ENCODE measurements around the gene DBN1.
A peak's percentile ranks its signal among the peaks of the same experiment; 100 is the strongest.

The DBN1 gene

DNA sequence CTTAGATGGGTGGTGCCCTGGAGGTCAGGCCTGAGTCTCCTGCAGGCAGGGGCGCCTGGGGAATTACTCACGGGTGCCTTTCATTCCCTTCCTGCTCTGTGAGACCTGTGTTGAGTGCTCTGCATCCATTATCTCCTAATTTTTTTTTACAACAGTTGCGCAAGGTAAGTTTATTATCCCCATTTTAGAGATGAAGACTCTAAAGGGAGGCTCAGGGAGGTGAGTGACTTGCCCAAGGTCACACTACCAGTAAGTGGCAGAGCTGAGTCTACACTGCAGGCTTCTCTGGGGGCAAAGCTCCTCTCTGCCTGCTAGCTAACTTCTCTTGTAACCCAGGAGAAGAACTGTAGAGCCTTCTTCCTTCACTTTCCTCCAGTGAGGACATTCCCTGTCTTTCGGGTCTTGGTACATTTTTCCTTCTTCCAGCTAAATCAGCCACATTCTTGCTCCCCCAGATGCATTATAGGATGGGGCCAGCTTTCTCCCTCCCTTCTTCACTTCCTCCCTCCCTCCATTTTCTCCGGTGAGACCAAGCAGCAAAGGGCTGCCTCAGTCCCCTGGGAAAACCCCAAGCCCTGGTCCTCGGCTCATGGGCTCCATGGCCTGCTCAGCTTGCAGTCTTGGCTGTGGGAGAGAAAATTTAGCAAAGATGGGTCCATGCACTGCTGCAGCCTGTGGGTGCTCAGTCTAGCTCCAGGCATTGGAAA is 25.0 kb downstream of the DBN1 start:
- Histone ChIP-seq H3K9ac (ENCODE audit: low read depth in 1 of 2, low read length in 2 of 2) (no peak overlapping the region), H3K4me1 (ENCODE audit: control insufficient read depth in 1 of 2, insufficient read depth in 2 of 2, low read length in 2 of 2) (peaks cover 24 to 31% of the 10 kb centered on the region in 2 donors), H3K9me3 (ENCODE audit: control insufficient read depth in 1 of 2, low read length in 2 of 2) (no peaks in the 10 kb centered on the region), H3K4me3 (ENCODE audit: low read depth in 1 of 2, low read length in 2 of 2) (no peak overlapping the region), H3K36me3 (ENCODE audit: control insufficient read depth in 1 of 2, insufficient read depth in 2 of 2, low read length in 2 of 2) (no peaks in the 10 kb centered on the region), H3K27me3 (ENCODE audit: control insufficient read depth in 1 of 2, insufficient read depth in 2 of 2, low read length in 2 of 2) (peaks cover 0 to 8% of the 10 kb centered on the region in 2 donors), H3K27ac (ENCODE audit: low read depth, low read length) (no peak overlapping the region)

DNA sequence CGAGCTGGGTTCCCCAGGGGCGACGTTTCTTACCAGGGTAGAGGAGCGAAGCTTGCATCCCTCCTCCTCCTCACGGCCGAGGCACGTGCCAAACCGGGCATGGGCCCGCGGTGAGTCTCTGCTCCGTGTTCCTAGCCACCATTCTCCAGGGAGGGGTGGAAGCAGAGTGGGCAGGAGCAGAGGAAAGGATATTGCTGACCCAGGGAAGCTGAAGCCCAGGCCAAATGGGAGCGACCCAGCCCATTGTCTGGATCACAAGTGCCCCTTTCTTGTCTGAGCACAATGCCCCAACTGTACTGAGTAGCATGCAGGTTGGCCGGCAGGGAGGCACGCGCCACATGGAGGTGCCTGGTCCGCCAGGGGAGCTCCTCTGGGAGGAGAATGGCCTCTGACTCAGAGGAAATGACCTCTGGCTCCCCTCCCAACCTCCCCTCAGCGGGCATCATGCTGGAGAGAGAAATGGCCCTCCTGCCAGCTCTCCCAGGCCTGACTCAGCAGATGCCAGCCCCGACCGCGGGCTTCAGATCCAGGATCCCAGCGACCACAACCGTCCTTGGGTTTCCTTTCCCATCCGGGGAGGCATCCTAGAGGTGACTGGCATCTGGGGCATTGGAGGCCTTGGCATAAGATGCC is 25.7 kb downstream of the DBN1 start:
- no peak overlapping the region for H3K27ac ChIP-seq (ENCODE audit: low read depth, low read length)
- H3K9ac ChIP-seq (ENCODE audit: low read depth in 1 of 2, low read length in 2 of 2), result no peak overlapping the region
- peaks cover 0 to 8% of the 10 kb centered on the region in 2 donors for H3K27me3 ChIP-seq (ENCODE audit: control insufficient read depth in 1 of 2, insufficient read depth in 2 of 2, low read length in 2 of 2)
- no peak overlapping the region for H3K4me3 ChIP-seq (ENCODE audit: low read depth in 1 of 2, low read length in 2 of 2)
- H3K9me3 ChIP-seq (ENCODE audit: control insufficient read depth in 1 of 2, low read length in 2 of 2), result no peaks in the 10 kb centered on the region
- H3K36me3 ChIP-seq (ENCODE audit: control insufficient read depth in 1 of 2, insufficient read depth in 2 of 2, low read length in 2 of 2), result no peaks in the 10 kb centered on the region
- peaks cover 21 to 26% of the 10 kb centered on the region in 2 donors for H3K4me1 ChIP-seq (ENCODE audit: control insufficient read depth in 1 of 2, insufficient read depth in 2 of 2, low read length in 2 of 2)

DNA sequence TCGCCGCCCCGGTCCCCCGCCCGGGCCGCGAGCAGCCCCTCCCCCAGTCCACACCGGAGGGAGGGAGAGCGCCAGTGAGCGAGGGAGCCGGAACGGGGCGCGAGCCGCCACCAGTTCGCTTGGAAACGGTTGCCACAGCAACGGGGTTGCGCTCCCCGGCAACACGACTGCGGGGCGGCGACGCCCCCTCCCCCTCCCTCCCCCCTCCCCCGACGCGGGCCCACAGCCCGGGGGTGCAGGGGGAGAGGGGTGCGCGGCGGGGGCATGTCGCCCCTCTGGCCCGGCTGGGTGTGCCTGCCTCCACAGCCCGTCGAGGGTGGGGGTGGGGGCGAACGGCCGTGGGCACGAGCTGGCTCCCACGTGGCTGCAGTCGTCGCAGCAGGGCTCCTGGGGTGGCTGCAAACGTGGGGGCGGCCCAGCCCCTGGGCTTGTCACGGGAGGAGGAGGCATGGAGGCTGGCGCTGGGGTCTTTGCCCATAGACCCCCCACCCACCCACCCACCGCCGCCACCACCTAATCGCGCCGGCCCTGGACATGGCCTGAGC is 26.3 kb downstream of the DBN1 start:
- Histone ChIP-seq H3K27me3 (ENCODE audit: control insufficient read depth in 1 of 2, insufficient read depth in 2 of 2, low read length in 2 of 2) (peaks cover 0 to 8% of the 10 kb centered on the region in 2 donors), H3K4me3 (ENCODE audit: low read depth in 1 of 2, low read length in 2 of 2) (peak overlapping the region; percentile 50 to 54), H3K27ac (ENCODE audit: low read depth, low read length) (no peak overlapping the region), H3K4me1 (ENCODE audit: control insufficient read depth in 1 of 2, insufficient read depth in 2 of 2, low read length in 2 of 2) (peaks cover 17 to 22% of the 10 kb centered on the region in 2 donors), H3K9me3 (ENCODE audit: control insufficient read depth in 1 of 2, low read length in 2 of 2) (no peaks in the 10 kb centered on the region), H3K9ac (ENCODE audit: low read depth in 1 of 2, low read length in 2 of 2) (peak overlapping the region in 1 of 2 donors; percentile 48), H3K36me3 (ENCODE audit: control insufficient read depth in 1 of 2, insufficient read depth in 2 of 2, low read length in 2 of 2) (no peaks in the 10 kb centered on the region)

DNA sequence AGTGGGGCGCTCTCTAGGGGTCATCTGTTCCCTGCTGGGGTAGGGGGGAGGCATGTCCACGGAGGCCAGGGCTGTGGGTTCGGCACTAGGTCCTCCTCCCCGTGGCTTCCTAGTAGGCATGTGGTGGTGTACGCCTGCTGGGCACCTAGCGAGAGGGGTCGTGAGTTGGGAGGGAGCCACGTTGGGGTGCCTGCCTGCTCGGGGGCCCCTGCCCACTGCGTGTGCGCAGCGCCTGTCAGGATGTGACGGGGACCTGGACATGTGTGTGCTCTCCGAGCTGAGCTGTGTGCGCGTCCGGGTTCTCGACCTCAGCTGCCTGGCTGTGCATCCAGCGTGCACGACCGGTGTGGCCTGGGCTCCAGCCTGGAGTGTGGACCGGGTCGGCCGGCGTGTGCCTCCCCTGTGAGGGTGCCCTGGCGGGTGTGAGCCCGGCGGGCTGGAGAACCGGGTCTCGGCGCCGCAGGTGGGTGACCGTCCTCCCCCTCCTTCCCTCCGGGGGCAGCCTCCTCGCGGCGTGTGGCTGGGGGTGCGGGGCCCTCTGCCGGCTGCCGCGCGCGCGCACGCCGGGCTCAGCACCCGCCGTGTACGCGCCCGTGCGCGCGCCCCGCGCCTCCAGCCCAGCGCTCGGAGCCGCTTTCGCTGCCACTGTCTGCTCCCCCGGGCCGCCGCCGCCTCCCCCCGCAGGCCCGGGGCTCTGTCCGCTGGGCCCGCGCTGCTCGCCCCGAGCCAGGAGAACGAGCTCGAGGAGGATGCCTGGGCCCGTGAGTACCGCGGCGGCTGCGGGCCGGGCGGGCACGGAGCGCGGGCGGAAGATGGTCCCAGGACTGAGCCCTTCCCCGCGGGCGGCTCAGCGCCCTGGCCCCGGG is 27.0 kb downstream of the DBN1 start, which contains the start of gene PRR7:
TSS of gene PRR7 (plus strand) at position 615 of the 866 bp plus-strand sequence. CDS start 8,254 bp downstream, outside the sequence.
- Histone ChIP-seq H3K4me3 (ENCODE audit: low read depth in 1 of 2, low read length in 2 of 2) (peak within 1 kb of the TSS; percentile 50 to 75), H3K27me3 (ENCODE audit: control insufficient read depth in 1 of 2, insufficient read depth in 2 of 2, low read length in 2 of 2) (peaks cover 0 to 8% of the 10 kb centered on the region in 2 donors), H3K9ac (ENCODE audit: low read depth in 1 of 2, low read length in 2 of 2) (peak within 1 kb of the TSS; percentile 48 to 69), H3K4me1 (ENCODE audit: control insufficient read depth in 1 of 2, insufficient read depth in 2 of 2, low read length in 2 of 2) (peaks cover 17 to 22% of the 10 kb centered on the region in 2 donors), H3K9me3 (ENCODE audit: control insufficient read depth in 1 of 2, low read length in 2 of 2) (no peaks in the 10 kb centered on the region), H3K27ac (ENCODE audit: low read depth, low read length) (peak within 1 kb of the TSS; percentile 5), H3K36me3 (ENCODE audit: control insufficient read depth in 1 of 2, insufficient read depth in 2 of 2, low read length in 2 of 2) (peaks cover 0 to 5% of the 10 kb centered on the region in 2 donors)

DNA sequence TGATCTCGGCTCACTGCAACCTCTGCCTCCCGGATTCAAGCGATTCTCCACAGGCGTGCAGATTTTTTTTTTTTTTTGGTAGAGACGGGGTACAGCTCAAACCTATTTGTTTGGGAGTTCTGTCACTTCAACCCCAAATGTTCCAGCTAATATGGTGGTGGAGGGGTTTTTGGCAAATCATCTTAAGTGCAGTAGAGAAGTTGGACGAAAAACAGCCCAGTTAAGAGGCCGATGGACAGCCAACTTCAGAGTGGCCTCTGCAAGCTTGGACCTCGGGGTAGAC is 27.6 kb downstream of the DBN1 start:
- no peak overlapping the region for H3K27ac ChIP-seq (ENCODE audit: low read depth, low read length)
- H3K4me3 ChIP-seq (ENCODE audit: low read depth in 1 of 2, low read length in 2 of 2), result peak overlapping the region; percentile 50 to 75
- peaks cover 0 to 7% of the 10 kb centered on the region in 2 donors for H3K36me3 ChIP-seq (ENCODE audit: control insufficient read depth in 1 of 2, insufficient read depth in 2 of 2, low read length in 2 of 2)
- peak overlapping the region in 1 of 2 donors; percentile 69 for H3K9ac ChIP-seq (ENCODE audit: low read depth in 1 of 2, low read length in 2 of 2)
- H3K4me1 ChIP-seq (ENCODE audit: control insufficient read depth in 1 of 2, insufficient read depth in 2 of 2, low read length in 2 of 2), result peaks cover 17 to 22% of the 10 kb centered on the region in 2 donors
- H3K9me3 ChIP-seq (ENCODE audit: control insufficient read depth in 1 of 2, low read length in 2 of 2), result no peaks in the 10 kb centered on the region
- H3K27me3 ChIP-seq (ENCODE audit: control insufficient read depth in 1 of 2, insufficient read depth in 2 of 2, low read length in 2 of 2), result peaks cover 0 to 8% of the 10 kb centered on the region in 2 donors

DNA sequence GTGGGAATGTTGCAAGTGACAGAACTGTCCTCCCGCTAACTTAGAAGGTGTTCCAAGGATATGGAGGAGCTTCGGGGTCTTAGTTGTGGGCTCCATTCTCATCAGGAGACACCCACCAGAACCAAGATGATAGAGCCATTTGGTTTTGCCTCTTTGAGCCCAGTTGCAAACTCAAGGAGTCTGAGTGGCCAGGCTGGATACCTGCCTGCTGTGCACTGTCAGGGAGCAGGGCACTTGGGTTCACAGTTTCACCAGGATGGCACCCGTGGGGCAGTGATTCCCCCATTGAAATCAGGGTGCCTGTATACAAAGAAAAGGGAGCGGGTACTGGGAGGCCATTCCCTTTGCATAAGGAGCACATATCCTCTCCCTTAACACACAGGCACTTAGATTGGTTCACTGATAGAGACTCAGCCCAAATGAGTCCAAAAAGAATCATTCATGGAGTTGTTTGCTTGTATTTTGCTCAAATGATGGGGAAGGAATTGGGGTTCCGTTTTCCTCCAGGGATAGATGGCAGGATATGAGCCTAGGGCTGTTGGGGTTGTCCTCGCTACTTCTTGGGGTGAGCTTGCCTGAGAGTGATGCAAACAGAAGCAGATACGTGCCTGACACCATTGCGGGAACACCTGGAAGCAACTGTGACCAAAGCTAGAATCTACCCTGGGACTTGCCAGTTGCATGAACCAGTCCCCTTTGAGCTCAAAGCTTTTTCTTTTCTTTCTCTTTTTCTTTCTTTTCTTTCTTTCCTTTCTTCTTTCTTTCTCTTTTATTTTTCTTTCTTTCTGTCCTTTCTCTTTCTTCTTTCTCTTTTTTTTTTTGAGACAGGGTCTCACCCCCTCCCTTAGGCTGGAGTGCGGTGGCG is 28.1 kb downstream of the DBN1 start:
- Histone ChIP-seq H3K36me3 (ENCODE audit: control insufficient read depth in 1 of 2, insufficient read depth in 2 of 2, low read length in 2 of 2) (peaks cover 0 to 12% of the 10 kb centered on the region in 2 donors), H3K4me1 (ENCODE audit: control insufficient read depth in 1 of 2, insufficient read depth in 2 of 2, low read length in 2 of 2) (peaks cover 17 to 22% of the 10 kb centered on the region in 2 donors), H3K9me3 (ENCODE audit: control insufficient read depth in 1 of 2, low read length in 2 of 2) (no peaks in the 10 kb centered on the region), H3K27ac (ENCODE audit: low read depth, low read length) (no peak overlapping the region), H3K27me3 (ENCODE audit: control insufficient read depth in 1 of 2, insufficient read depth in 2 of 2, low read length in 2 of 2) (peaks cover 0 to 8% of the 10 kb centered on the region in 2 donors), H3K9ac (ENCODE audit: low read depth in 1 of 2, low read length in 2 of 2) (no peak overlapping the region), H3K4me3 (ENCODE audit: low read depth in 1 of 2, low read length in 2 of 2) (no peak overlapping the region)

DNA sequence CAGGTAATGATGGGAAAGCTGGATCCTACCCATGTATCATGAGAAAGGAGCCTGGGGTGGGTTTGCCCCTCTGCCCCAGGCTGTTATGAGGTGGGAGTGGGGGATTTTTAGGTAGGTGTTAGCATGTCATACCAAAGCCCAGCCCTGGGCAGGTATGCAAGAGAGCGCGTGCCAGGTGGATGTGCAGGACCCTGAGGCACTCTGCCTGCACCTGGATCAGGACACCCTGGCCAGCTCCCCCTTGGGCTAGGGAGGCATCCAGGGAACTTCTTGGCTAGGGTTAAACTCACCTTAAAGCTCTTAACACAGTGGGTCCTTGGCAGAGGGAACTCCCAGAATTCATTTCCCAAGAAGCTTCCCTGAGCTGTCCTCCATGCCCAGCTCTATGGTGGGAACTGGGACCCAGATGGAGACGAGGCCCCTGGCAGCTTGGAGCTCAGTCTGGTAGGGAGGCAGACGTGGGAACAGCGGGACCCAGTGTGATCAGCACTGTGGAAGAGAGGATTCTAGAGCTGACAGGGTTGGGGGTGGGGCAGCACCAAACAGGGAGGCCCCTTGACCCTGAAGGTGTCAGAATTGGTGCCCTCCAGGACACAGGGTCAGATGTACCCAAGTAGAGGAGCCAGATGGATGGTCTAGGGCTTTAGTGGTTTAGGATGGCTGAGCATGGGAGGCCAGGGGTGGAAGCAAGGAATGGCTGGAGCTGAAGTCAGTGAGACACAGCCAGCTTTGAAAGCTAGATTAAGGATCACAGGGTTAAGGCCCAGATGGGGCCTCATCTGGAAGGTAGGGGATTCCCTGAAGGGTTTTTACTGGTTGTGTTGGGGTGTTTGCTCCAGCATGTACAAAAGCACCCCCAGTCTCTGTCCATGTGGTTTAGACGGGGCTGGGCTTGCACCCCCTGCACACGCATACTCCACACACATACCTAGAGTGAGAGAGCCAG is 29.1 kb downstream of the DBN1 start:
- Histone ChIP-seq H3K9ac (ENCODE audit: low read depth in 1 of 2, low read length in 2 of 2) (no peak overlapping the region), H3K36me3 (ENCODE audit: control insufficient read depth in 1 of 2, insufficient read depth in 2 of 2, low read length in 2 of 2) (peaks cover 0 to 20% of the 10 kb centered on the region in 2 donors), H3K27me3 (ENCODE audit: control insufficient read depth in 1 of 2, insufficient read depth in 2 of 2, low read length in 2 of 2) (peaks cover 0 to 5% of the 10 kb centered on the region in 2 donors), H3K4me3 (ENCODE audit: low read depth in 1 of 2, low read length in 2 of 2) (no peak overlapping the region), H3K9me3 (ENCODE audit: control insufficient read depth in 1 of 2, low read length in 2 of 2) (no peaks in the 10 kb centered on the region), H3K4me1 (ENCODE audit: control insufficient read depth in 1 of 2, insufficient read depth in 2 of 2, low read length in 2 of 2) (peaks cover 17 to 22% of the 10 kb centered on the region in 2 donors), H3K27ac (ENCODE audit: low read depth, low read length) (no peak overlapping the region)

DNA sequence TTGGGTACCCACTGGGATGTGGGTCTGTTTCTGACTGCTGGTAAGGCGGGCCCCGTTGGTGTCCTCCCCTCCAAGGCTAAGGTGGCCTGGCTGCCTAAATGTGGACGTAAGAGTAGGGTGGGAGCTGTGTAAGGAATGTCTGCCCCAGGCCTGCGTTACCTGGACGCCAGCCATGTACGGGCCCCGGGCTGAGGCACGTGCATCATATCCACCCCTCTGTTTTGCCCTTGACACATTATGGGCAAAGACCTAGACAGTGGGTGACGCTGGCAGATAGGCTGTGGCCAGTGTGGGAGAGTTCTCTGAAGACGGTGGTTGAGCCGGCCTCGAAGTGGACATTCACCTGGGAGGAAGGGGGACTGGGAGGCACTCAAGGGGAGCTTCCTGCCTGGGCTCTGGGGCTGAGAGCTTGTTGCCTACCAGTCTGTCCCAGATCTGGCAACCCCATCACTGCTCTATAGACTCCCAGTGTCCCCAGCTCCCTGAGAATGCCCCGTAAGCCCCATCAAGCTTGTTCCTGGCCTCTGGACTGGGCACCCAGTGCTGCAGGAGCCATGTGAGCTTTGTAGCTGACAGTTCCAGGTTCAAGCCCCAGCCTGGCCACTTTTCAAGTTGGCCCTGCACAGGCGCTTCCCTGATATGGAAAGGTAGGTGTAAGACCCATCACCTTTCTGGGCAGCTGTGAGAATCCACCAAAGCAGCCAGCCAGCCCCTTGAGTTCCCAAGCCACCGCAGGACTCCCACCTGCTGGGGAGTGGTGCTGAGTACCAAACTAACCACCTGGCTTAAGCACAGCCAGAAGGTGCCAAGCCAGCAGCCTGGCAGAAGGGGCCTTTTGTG is 30.1 kb downstream of the DBN1 start:
- H3K36me3 ChIP-seq (ENCODE audit: control insufficient read depth in 1 of 2, insufficient read depth in 2 of 2, low read length in 2 of 2), result peaks cover 0 to 24% of the 10 kb centered on the region in 2 donors
- H3K27me3 ChIP-seq (ENCODE audit: control insufficient read depth in 1 of 2, insufficient read depth in 2 of 2, low read length in 2 of 2), result peaks cover 0 to 4% of the 10 kb centered on the region in 2 donors
- H3K4me1 ChIP-seq (ENCODE audit: control insufficient read depth in 1 of 2, insufficient read depth in 2 of 2, low read length in 2 of 2), result peaks cover 16 to 22% of the 10 kb centered on the region in 2 donors

More for the DNA sequence above, 30.1 kb downstream of the DBN1 start:
- Histone ChIP-seq H3K4me3 (ENCODE audit: low read depth in 1 of 2, low read length in 2 of 2) (no peak overlapping the region), H3K9me3 (ENCODE audit: control insufficient read depth in 1 of 2, low read length in 2 of 2) (no peaks in the 10 kb centered on the region), H3K27ac (ENCODE audit: low read depth, low read length) (no peak overlapping the region), H3K9ac (ENCODE audit: low read depth in 1 of 2, low read length in 2 of 2) (no peak overlapping the region)
